IPS DF 4.7 (cell line): ENCODE measurements around the gene PFKL.
"Not testable (repeated sequence)": the region's sequence is repeated elsewhere in the genome, so short reads cannot be mapped to it uniquely, and the experiment has no call there.

Source experiments
- DNase-seq: peaks from one replicate; pipeline ENCODE4 v3.0.0-alpha.2; 2013; ENCODE audit warnings: low spot score; ENCODE audit errors: extremely low read depth

The PFKL gene

GRCh38 chr21:44342981-44343380 is 43.1 kb downstream of the PFKL start:
- not testable (repeated sequence) for DNase-seq

- no peak for DNase-seq
Observed at GRCh38 chr21:44344541-44345183, 44.8 kb downstream of the PFKL start.

GRCh38 chr21:44345495-44345894 is 45.6 kb downstream of the PFKL start:
- DNase-seq = no peak

GRCh38 chr21:44347911-44348451 is 48.1 kb downstream of the PFKL start:
- DNase-seq = no peak

- no peak for DNase-seq
Observed at GRCh38 chr21:44348861-44349260, 49.0 kb downstream of the PFKL start.

GRCh38 chr21:44349416-44349846 is 49.6 kb downstream of the PFKL start:
- DNase-seq = no peak

GRCh38 chr21:44349847-44350772 is 50.3 kb downstream of the PFKL start:
- no peak for DNase-seq

- DNase-seq = no peak
Observed at GRCh38 chr21:44350773-44351481, 51.1 kb downstream of the PFKL start.

- DNase-seq = no peak
Observed at GRCh38 chr21:44351535-44352252, 51.8 kb downstream of the PFKL start.

GRCh38 chr21:44352253-44352860 is 52.5 kb downstream of the PFKL start:
- no peak for DNase-seq

- no peak for DNase-seq
Observed at GRCh38 chr21:44353191-44353970, 53.5 kb downstream of the PFKL start, which contains the start of gene TRPM2. Gene TRPM2 (plus strand): TSS chr21:44353621. CDS start chr21:44353701, 80 bp downstream.

- DNase-seq = no peak
Observed at GRCh38 chr21:44354001-44354405, 54.1 kb downstream of the PFKL start.

GRCh38 chr21:44354775-44355771 is 55.2 kb downstream of the PFKL start:
- DNase-seq = no peak

GRCh38 chr21:44356160-44356559 is 56.3 kb downstream of the PFKL start:
- no peak for DNase-seq

- no peak for DNase-seq
Observed at GRCh38 chr21:44356636-44357035, 56.8 kb downstream of the PFKL start.

GRCh38 chr21:44357064-44357837 is 57.4 kb downstream of the PFKL start:
- no peak for DNase-seq

- DNase-seq = no peak
Observed at GRCh38 chr21:44359396-44359795, 59.5 kb downstream of the PFKL start.

- DNase-seq = no peak
Observed at GRCh38 chr21:44360159-44360558, 60.3 kb downstream of the PFKL start.
